NCI-H345 (cell line): ENCODE measurements around the gene ADGRB3.
"Not testable (repeated sequence)": the region's sequence is repeated elsewhere in the genome, so short reads cannot be mapped to it uniquely, and the experiment has no call there.

Source experiments
- DNase-seq: peaks from one replicate; lab custom pipeline; 2025; lab: John Stamatoyannopoulos, UW

Gene ADGRB3

GRCh38 chr6:68790128-68790527 is 155.0 kb downstream of the ADGRB3 start:
- not testable (repeated sequence) for DNase-seq

GRCh38 chr6:68814976-68815375 is 179.9 kb downstream of the ADGRB3 start:
- not testable (repeated sequence) for DNase-seq

GRCh38 chr6:68826501-68826900 is 191.4 kb downstream of the ADGRB3 start:
- no peak for DNase-seq

GRCh38 chr6:68834551-68834950 is 199.5 kb downstream of the ADGRB3 start:
- DNase-seq: no peak

- DNase-seq: no peak
Observed at GRCh38 chr6:68838571-68838970, 203.5 kb downstream of the ADGRB3 start.

GRCh38 chr6:68852791-68853190 is 217.7 kb downstream of the ADGRB3 start:
- DNase-seq: no peak

- no peak for DNase-seq
Observed at GRCh38 chr6:68859233-68859632, 224.2 kb downstream of the ADGRB3 start.

- no peak for DNase-seq
Observed at GRCh38 chr6:68868646-68869045, 233.6 kb downstream of the ADGRB3 start.

GRCh38 chr6:68873236-68873635 is 238.2 kb downstream of the ADGRB3 start:
- no peak for DNase-seq

GRCh38 chr6:68874747-68875146 is 239.7 kb downstream of the ADGRB3 start:
- DNase-seq: no peak

GRCh38 chr6:68875403-68875802 is 240.3 kb downstream of the ADGRB3 start:
- DNase-seq: no peak

GRCh38 chr6:68876792-68877493 is 241.9 kb downstream of the ADGRB3 start:
- DNase-seq: peak; percentile 14

- DNase-seq: no peak
Observed at GRCh38 chr6:68880050-68880813, 245.2 kb downstream of the ADGRB3 start.

GRCh38 chr6:68883325-68883724 is 248.2 kb downstream of the ADGRB3 start:
- DNase-seq: not testable (repeated sequence)

GRCh38 chr6:68891419-68891818 is 256.3 kb downstream of the ADGRB3 start:
- DNase-seq: no peak

GRCh38 chr6:68892452-68892851 is 257.4 kb downstream of the ADGRB3 start:
- no peak for DNase-seq

GRCh38 chr6:68895929-68896328 is 260.8 kb downstream of the ADGRB3 start:
- no peak for DNase-seq

GRCh38 chr6:68901044-68901443 is 266.0 kb downstream of the ADGRB3 start:
- no peak for DNase-seq

- DNase-seq: no peak
Observed at GRCh38 chr6:68911334-68911733, 276.3 kb downstream of the ADGRB3 start.

GRCh38 chr6:68911811-68912210 is 276.7 kb downstream of the ADGRB3 start:
- no peak for DNase-seq

GRCh38 chr6:68912805-68913204 is 277.7 kb downstream of the ADGRB3 start:
- DNase-seq: not testable (repeated sequence)

- DNase-seq: no peak
Observed at GRCh38 chr6:68915586-68915985, 280.5 kb downstream of the ADGRB3 start.

- DNase-seq: no peak
Observed at GRCh38 chr6:68919537-68919936, 284.5 kb downstream of the ADGRB3 start.
